Measurements from ENCODE around the gene MMP17.
A peak's percentile ranks its signal among the peaks of the same experiment; 100 is the strongest.

The MMP17 gene

GRCh38 chr12:131833896-131834641 lies 5.9 kb downstream of the MMP17 start (continued):
- TF ChIP-seq ZNF274 (IDR thresholded peaks at IDR 0.05; ENCODE audit: low read length) = no peak
- TF ChIP-seq ZNF274 (tag by site-specific recombination; IDR thresholded peaks at IDR 0.05; ENCODE audit: borderline replicate concordance) = no peak
- no peak for TF ChIP-seq GLI2 (tag by site-specific recombination; IDR thresholded peaks at IDR 0.05; ENCODE audit: borderline replicate concordance, low read depth)
- TF ChIP-seq ZNF843 (tag by site-specific recombination; IDR thresholded peaks at IDR 0.05) = no peak
- no peak for TF ChIP-seq ZNF785 (tag by site-specific recombination; IDR thresholded peaks at IDR 0.05)
- no peak for TF ChIP-seq ZSCAN4 (tag by site-specific recombination; IDR thresholded peaks at IDR 0.05)
- peak; percentile 40; the same call in 1 of the 2 replicates for TF ChIP-seq PRDM4 (tag by site-specific recombination; IDR thresholded peaks at IDR 0.05)
- no peak for TF ChIP-seq ZNF624 (tag by site-specific recombination; IDR thresholded peaks at IDR 0.05)
- TF ChIP-seq ZBTB48 (tag by site-specific recombination; IDR thresholded peaks at IDR 0.05) = no peak
- no peak for TF ChIP-seq ZFP41 (tag by site-specific recombination; IDR thresholded peaks at IDR 0.05; ENCODE audit: borderline replicate concordance)
- no peak for TF ChIP-seq ZNF132 (tag by site-specific recombination; IDR thresholded peaks at IDR 0.05; ENCODE audit: borderline replicate concordance)
- TF ChIP-seq ZNF335 (tag by site-specific recombination; conservative IDR thresholded peaks at IDR 0.05) = peak; percentile 49; the same call in 1 of the 2 replicates
- TF ChIP-seq EGR2 (tag by site-specific recombination; IDR thresholded peaks at IDR 0.05; ENCODE audit: low read depth) = peak; percentile 64
- TF ChIP-seq ZNF302 (tag by site-specific recombination; IDR thresholded peaks at IDR 0.05; ENCODE audit: low read depth) = no peak
- no peak for TF ChIP-seq ZNF37A (tag by site-specific recombination; IDR thresholded peaks at IDR 0.05)
- no peak for TF ChIP-seq ZNF792 (tag by site-specific recombination; IDR thresholded peaks at IDR 0.05)
- no peak for TF ChIP-seq ZNF600 (tag by site-specific recombination; IDR thresholded peaks at IDR 0.05)
- no peak for TF ChIP-seq AEBP2 (tag by site-specific recombination; IDR thresholded peaks at IDR 0.05; ENCODE audit: borderline replicate concordance)
- no peak for TF ChIP-seq KLF1 (tag by site-specific recombination; IDR thresholded peaks at IDR 0.05)
- no peak for TF ChIP-seq ZBTB21 (tag by site-specific recombination; IDR thresholded peaks at IDR 0.05)
- TF ChIP-seq ZNF341 (tag by site-specific recombination; IDR thresholded peaks at IDR 0.05; ENCODE audit: low read depth) = 0 out of 2 replicates have a peak, but pooled peaks have one; percentile 21
- TF ChIP-seq MEIS1 (CRISPR knock-in tag; IDR thresholded peaks at IDR 0.05; ENCODE audit: borderline replicate concordance) = no peak
- no peak for TF ChIP-seq ZBTB8A (tag by site-specific recombination; IDR thresholded peaks at IDR 0.05)
- TF ChIP-seq PATZ1 (tag by site-specific recombination; IDR thresholded peaks at IDR 0.05) = no peak
